B cell (primary cell): ENCODE data around the gene KIAA1328. TPM values are rescaled to one million over a fixed set of nuclear protein-coding genes. Genes with fewer than 3 reads are reported as not detected.

ENCODE experiments used
- ATAC-seq: fragments of 200-7000 bp; cut with Tn5 transposase; one replicate; pipeline ENCODE4 v1.10.0; 2021; ENCODE audit warnings: low read depth, mild to moderate bottlenecking, moderate number of reproducible peaks, moderate library complexity
- CTCF ChIA-PET: fragments of 350-600 bp; sonication (Branson Sonifier 250); formaldehyde crosslinking; loops from one replicate; lab custom pipeline; 2021; ENCODE audit warnings: antibody characterized with exemption, inconsistent platforms; lab: Charles Lee
- POLR2A ChIA-PET: fragments of 350-600 bp; sonication (Branson Sonifier 250); formaldehyde crosslinking; loops from one replicate; lab custom pipeline; 2021; ENCODE audit warnings: antibody characterized with exemption; lab: Charles Lee
- DNase-seq: peaks from one replicate; pipeline ENCODE4 v3.0.0; 2013
- H2AFZ ChIP-seq: 2 replicates; pipeline ENCODE4 v1.6.1; 2012; ENCODE audit warnings: mild to moderate bottlenecking, low read depth, low read length; ENCODE audit not compliant: insufficient read depth, poor library complexity, severe bottlenecking
- H3K27ac ChIP-seq, 2 donors: 1 replicate in 1 of 2; 2 replicates in 1 of 2; pipeline ENCODE4 v1.5.1; 2012 to 2013; ENCODE audit warnings: low read length in 2 of 2, mild to moderate bottlenecking in 2 of 2, moderate library complexity in 1 of 2
- H3K27me3 ChIP-seq, 4 experiments: fragments of 200-600 bp in 1 of 4; sonication (generic) in 1 of 4; replicated peaks in 1 of 4; 1 replicate in 2 of 4; 2 replicates in 2 of 4; pipeline versions ENCODE4 v1.6.1 to v1.7.0; 2013 to 2016; ENCODE audit warnings: low read length in 3 of 4, mild to moderate bottlenecking in 2 of 4, mixed read lengths in 1 of 4, moderate library complexity in 1 of 4; ENCODE audit not compliant: insufficient read depth in 4 of 4, control insufficient read depth in 3 of 4; ENCODE audit errors: control extremely low read depth in 1 of 4
- H3K36me3 ChIP-seq, 2 experiments: replicated peaks in 1 of 2; 1 replicate in 1 of 2; 2 replicates in 1 of 2; pipeline versions ENCODE4 v1.6.1 to v1.7.1; 2013; ENCODE audit warnings: low read length in 1 of 2; ENCODE audit not compliant: insufficient read depth in 2 of 2, control insufficient read depth in 1 of 2; ENCODE audit errors: control extremely low read depth in 1 of 2, extremely low read depth in 1 of 2
- H3K4me1 ChIP-seq, 2 donors: fragments of 200-600 bp in 1 of 2; sonication (generic) in 1 of 2; 1 replicate in 1 of 2; 2 replicates in 1 of 2; pipeline versions ENCODE4 v1.5.1 to v1.6.1; 2013 to 2017; ENCODE audit warnings: low read length in 2 of 2; ENCODE audit not compliant: control insufficient read depth in 2 of 2, insufficient read depth in 2 of 2
- H3K4me2 ChIP-seq: replicated peaks from 2 replicates; pipeline ENCODE3; 2012; ENCODE audit warnings: mild to moderate bottlenecking, low read depth, low read length; ENCODE audit not compliant: poor library complexity, severe bottlenecking
- H3K4me3 ChIP-seq, 5 experiments: fragments of 200-600 bp in 1 of 5; sonication (generic) in 1 of 5; 1 replicate in 3 of 5; 2 replicates in 2 of 5; pipeline versions ENCODE4 v1.5.1 to v1.7.0; 2011 to 2016; ENCODE audit warnings: low read length in 4 of 5, mild to moderate bottlenecking in 4 of 5, low read depth in 2 of 5, control low read depth in 1 of 5, moderate library complexity in 1 of 5; ENCODE audit not compliant: insufficient read depth in 1 of 5; ENCODE audit errors: control extremely low read depth in 1 of 5, extremely low read depth in 1 of 5
- H3K79me2 ChIP-seq: fragments of 200-600 bp; sonication (generic); one replicate; pipeline ENCODE4 v1.6.0; 2016; ENCODE audit warnings: low read length; ENCODE audit not compliant: control insufficient read depth, insufficient read depth
- H3K9ac ChIP-seq: fragments of 200-600 bp; sonication (generic); 2 replicates; pipeline ENCODE4 v1.6.1; 2017; ENCODE audit warnings: mild to moderate bottlenecking, low read length, moderate library complexity
- H3K9me3 ChIP-seq, 3 donors: one replicate each; pipeline versions ENCODE4 v1.6.1 to v1.7.1; 2013; ENCODE audit warnings: low read length in 2 of 3; ENCODE audit not compliant: control insufficient read depth in 2 of 3, insufficient read depth in 1 of 3; ENCODE audit errors: control extremely low read depth in 1 of 3
- H4K20me1 ChIP-seq: 2 replicates; pipeline ENCODE4 v1.6.0; 2012; ENCODE audit warnings: mild to moderate bottlenecking, low read length; ENCODE audit not compliant: insufficient read depth, control insufficient read depth, poor library complexity, severe bottlenecking
- H3K27ac Mint-ChIP-seq: one replicate; pipeline ENCODE4 v1.8.0; 2021; ENCODE audit warnings: mixed read lengths
- H3K27me3 Mint-ChIP-seq: one replicate; pipeline ENCODE4 v1.8.0; 2021; ENCODE audit warnings: mixed read lengths
- H3K4me1 Mint-ChIP-seq: one replicate; pipeline ENCODE4 v1.8.0; 2021; ENCODE audit warnings: mixed read lengths
- H3K4me3 Mint-ChIP-seq: one replicate; pipeline ENCODE4 v1.8.0; 2021; ENCODE audit warnings: mixed read lengths
- H3K9me3 Mint-ChIP-seq: one replicate; pipeline ENCODE4 v1.8.0; 2022; ENCODE audit warnings: mixed read lengths; ENCODE audit not compliant: insufficient read depth
- EZH2 ChIP-seq: IDR thresholded peaks from 2 replicates; pipeline ENCODE4 v1.6.1; 2012; ENCODE audit warnings: borderline replicate concordance, low read depth, mild to moderate bottlenecking, moderate library complexity, low read length; ENCODE audit not compliant: insufficient read depth, poor library complexity, severe bottlenecking
- WGBS: methylation state at CpG from one replicate; pipeline ENCODE4 v1.1.5; 2013; ENCODE audit warnings: missing lambda C conversion rate; ENCODE audit not compliant: insufficient coverage; 5-methylcytosine and 5-hydroxymethylcytosine counted together
- intact Hi-C: fragments of 100-400 bp; cut with micrococcal nuclease; formaldehyde crosslinking; loops from one replicate; pipeline ENCODE4 v1.10.0; 2022
- polyA plus RNA-seq: library from polyadenylated mRNA; depleted of rRNA; stranded (reverse); fragments of >200 nt; gene quantifications from 2 replicates; pipeline ENCODE4 v1.2.3, GENCODE V29; 2012
- total RNA-seq, 2 donors: library from RNA; stranded (reverse); fragments of 120-200 nt in 1 of 2; gene quantifications; 1 replicate in 1 of 2; 2 replicates in 1 of 2; pipeline versions ENCODE4 v1.2.3 to v1.2.4, GENCODE V29; 2013 to 2022
- TF ChIP-seq, protein P1 (sequence below): fragments of 200-600 bp; IDR thresholded peaks from one replicate; pipeline ENCODE4 v1.8.0; 2022; ENCODE audit warnings: antibody characterized with exemption, mild to moderate bottlenecking

Gene KIAA1328
- total and polyA plus RNA-seq, 2 donors (not counting 1 experiment from before 2014, with no cell fraction given) = 9.1 to 22.1 TPM

DNA sequence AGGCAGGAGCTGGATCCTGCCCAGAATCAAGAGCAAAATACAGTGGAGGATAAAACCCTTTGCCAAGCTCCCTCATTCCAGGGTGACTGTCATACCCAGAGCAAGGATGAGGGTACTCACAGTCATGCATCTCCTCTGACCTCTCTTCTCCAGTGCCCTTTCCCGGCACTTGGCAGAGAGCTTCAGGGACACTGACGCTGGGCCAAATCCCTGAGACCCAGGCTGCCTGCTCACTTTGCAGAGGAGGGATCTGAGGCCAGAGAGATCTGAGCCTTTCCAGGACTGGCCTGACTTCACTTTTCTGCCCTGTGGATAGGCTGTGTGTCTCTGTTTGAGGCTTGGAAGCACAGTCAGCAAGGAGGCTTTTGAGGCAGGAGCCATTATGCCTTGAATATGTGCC is 406.7 kb downstream of the KIAA1328 start:
- Mint-ChIP-seq H3K9me3 (no peaks in the 10 kb centered on the region), H3K27ac (no peak overlapping the region), H3K4me3 (no peak overlapping the region), H3K4me1 (no peaks in the 10 kb centered on the region), H3K27me3 (no peaks in the 10 kb centered on the region)
- ATAC-seq = no peak
- H3K4me1 ChIP-seq = no peaks in the 10 kb centered on the region
- H2AFZ ChIP-seq = no peak overlapping the region
- H3K4me3 ChIP-seq = no peak overlapping the region
- TF ChIP-seq, protein P1, sequence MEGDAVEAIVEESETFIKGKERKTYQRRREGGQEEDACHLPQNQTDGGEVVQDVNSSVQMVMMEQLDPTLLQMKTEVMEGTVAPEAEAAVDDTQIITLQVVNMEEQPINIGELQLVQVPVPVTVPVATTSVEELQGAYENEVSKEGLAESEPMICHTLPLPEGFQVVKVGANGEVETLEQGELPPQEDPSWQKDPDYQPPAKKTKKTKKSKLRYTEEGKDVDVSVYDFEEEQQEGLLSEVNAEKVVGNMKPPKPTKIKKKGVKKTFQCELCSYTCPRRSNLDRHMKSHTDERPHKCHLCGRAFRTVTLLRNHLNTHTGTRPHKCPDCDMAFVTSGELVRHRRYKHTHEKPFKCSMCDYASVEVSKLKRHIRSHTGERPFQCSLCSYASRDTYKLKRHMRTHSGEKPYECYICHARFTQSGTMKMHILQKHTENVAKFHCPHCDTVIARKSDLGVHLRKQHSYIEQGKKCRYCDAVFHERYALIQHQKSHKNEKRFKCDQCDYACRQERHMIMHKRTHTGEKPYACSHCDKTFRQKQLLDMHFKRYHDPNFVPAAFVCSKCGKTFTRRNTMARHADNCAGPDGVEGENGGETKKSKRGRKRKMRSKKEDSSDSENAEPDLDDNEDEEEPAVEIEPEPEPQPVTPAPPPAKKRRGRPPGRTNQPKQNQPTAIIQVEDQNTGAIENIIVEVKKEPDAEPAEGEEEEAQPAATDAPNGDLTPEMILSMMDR = no peak
- TF ChIP-seq EZH2 = no peak
- WGBS = 100% methylated on average over 2 of the region's 2 CpGs
- no peaks in the 10 kb centered on the region for H3K27me3 ChIP-seq
- no peak overlapping the region for H3K9ac ChIP-seq
- no peaks in the 10 kb centered on the region for H3K9me3 ChIP-seq
- CTCF ChIA-PET = no interaction called here
- H4K20me1 ChIP-seq = no peaks in the 10 kb centered on the region
- POLR2A ChIA-PET = no interaction called here
- H3K4me2 ChIP-seq = no peak overlapping the region
- no peak overlapping the region for H3K27ac ChIP-seq
- no peaks in the 10 kb centered on the region for H3K79me2 ChIP-seq
- no peaks in the 10 kb centered on the region for H3K36me3 ChIP-seq
- intact Hi-C loops = no loop called here
- no peak for DNase-seq

GRCh38 chr18:37238282-37239108 is 409.6 kb downstream of the KIAA1328 start:
- H3K9me3 ChIP-seq = no peaks in the 10 kb centered on the region
- H3K9me3 Mint-ChIP-seq = no peaks in the 10 kb centered on the region
- no peak for DNase-seq
- WGBS = 91% methylated on average over 5 of the region's 6 CpGs
- peaks cover 0 to under 1% of the 10 kb centered on the region in 2 donors for H3K4me1 ChIP-seq
- no peak overlapping the region for H3K27ac ChIP-seq
- intact Hi-C loops = no loop called here
- H2AFZ ChIP-seq = no peak overlapping the region
- POLR2A ChIA-PET = no interaction called here
- no peaks in the 10 kb centered on the region for H3K79me2 ChIP-seq
- no peak overlapping the region for H3K4me2 ChIP-seq
- H3K27ac Mint-ChIP-seq = no peak overlapping the region
- H3K27me3 Mint-ChIP-seq = peaks cover 9% of the 10 kb centered on the region
- no peak for ATAC-seq
- H3K4me1 Mint-ChIP-seq = no peaks in the 10 kb centered on the region
- H3K4me3 ChIP-seq = no peak overlapping the region
- no peak overlapping the region for H3K4me3 Mint-ChIP-seq
- H3K36me3 ChIP-seq = no peaks in the 10 kb centered on the region
- peaks cover 0 to 3% (median 1%) of the 10 kb centered on the region in 4 experiments for H3K27me3 ChIP-seq
- H3K9ac ChIP-seq = no peak overlapping the region
- H4K20me1 ChIP-seq = no peaks in the 10 kb centered on the region
- CTCF ChIA-PET = no interaction called here
- TF ChIP-seq, protein P1 = no peak
